Measurements from ENCODE around the gene INTS11.

DNA sequence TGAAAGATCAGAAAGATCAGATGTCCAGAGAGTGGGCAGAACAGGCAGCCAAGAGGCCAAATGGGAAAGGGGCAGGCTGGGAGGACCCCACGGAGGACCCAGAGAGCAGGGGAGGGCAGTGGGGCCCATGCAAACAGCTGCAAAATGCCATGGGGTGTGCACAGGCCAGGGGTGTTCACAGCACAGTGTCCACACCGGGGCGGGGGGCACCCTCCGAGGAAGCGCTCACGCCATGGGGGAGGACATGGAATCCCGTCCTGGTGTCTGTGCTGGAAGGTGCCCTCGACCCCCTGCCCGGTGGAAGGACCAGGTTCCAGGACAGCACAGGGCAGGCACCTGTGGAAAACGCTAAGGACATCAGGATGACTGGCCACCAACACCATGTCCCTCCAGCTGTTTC lies 1.5 kb downstream of the INTS11 start:
- TF ChIP-seq, protein P1, sequence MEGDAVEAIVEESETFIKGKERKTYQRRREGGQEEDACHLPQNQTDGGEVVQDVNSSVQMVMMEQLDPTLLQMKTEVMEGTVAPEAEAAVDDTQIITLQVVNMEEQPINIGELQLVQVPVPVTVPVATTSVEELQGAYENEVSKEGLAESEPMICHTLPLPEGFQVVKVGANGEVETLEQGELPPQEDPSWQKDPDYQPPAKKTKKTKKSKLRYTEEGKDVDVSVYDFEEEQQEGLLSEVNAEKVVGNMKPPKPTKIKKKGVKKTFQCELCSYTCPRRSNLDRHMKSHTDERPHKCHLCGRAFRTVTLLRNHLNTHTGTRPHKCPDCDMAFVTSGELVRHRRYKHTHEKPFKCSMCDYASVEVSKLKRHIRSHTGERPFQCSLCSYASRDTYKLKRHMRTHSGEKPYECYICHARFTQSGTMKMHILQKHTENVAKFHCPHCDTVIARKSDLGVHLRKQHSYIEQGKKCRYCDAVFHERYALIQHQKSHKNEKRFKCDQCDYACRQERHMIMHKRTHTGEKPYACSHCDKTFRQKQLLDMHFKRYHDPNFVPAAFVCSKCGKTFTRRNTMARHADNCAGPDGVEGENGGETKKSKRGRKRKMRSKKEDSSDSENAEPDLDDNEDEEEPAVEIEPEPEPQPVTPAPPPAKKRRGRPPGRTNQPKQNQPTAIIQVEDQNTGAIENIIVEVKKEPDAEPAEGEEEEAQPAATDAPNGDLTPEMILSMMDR (IDR thresholded peaks at IDR 0.05) = no peak
- no peak for TF ChIP-seq POLR2A (IDR thresholded peaks at IDR 0.05)
